Cardiac muscle cell (in vitro differentiated cells and primary cell): Measurements from ENCODE around the gene TMEM218. TPM values are rescaled to one million over a fixed set of nuclear protein-coding genes. Genes with fewer than 3 reads are reported as not detected.
"Not testable (repeated sequence)": the region's sequence is repeated elsewhere in the genome, so short reads cannot be mapped to it uniquely, and the experiment has no call there.

ENCODE experiments used
- DNase-seq, 2 donors: peaks; one replicate each; pipeline versions ENCODE4 v3.0.0 to v3.0.0-alpha.2; 2010 to 2017; ENCODE audit warnings: low read depth in 1 of 2, low spot score in 1 of 2
- H3K27ac ChIP-seq: fragments of 200-600 bp; sonication (generic); 2 replicates; pipeline ENCODE4 v1.5.1; 2016
- H3K27me3 ChIP-seq: fragments of 200-600 bp; sonication (generic); 2 replicates; pipeline ENCODE4 v1.6.0; 2016; ENCODE audit warnings: control low read depth
- H3K36me3 ChIP-seq: fragments of 200-600 bp; sonication (generic); 2 replicates; pipeline ENCODE4 v1.5.1; 2016; ENCODE audit warnings: control low read depth
- H3K4me1 ChIP-seq: fragments of 200-600 bp; sonication (generic); 2 replicates; pipeline ENCODE4 v1.8.1; 2017; ENCODE audit warnings: low read depth, mild to moderate bottlenecking, mixed run types
- H3K4me3 ChIP-seq: fragments of 200-600 bp; sonication (generic); 2 replicates; pipeline ENCODE4 v1.5.1; 2016; ENCODE audit warnings: mild to moderate bottlenecking
- H3K9me3 ChIP-seq: fragments of 200-600 bp; sonication (generic); 2 replicates; pipeline ENCODE4 v1.5.1; 2017; ENCODE audit warnings: low read depth, mild to moderate bottlenecking, control low read depth
- CTCF ChIP-seq: IDR thresholded peaks from 2 replicates; pipeline ENCODE4 v1.5.1; 2012; ENCODE audit warnings: low read depth, mild to moderate bottlenecking, low read length
- polyA plus RNA-seq: library from polyadenylated mRNA; unstranded; fragments of >200 nt; fragmentation: Nextera tagmentation; extraction: Ambion mirVana; gene quantifications from 2 replicates; pipeline ENCODE4 v1.2.1, GENCODE V29; 2016
- total RNA-seq: library from RNA; depleted of rRNA; stranded (reverse); fragments of >200 nt; gene quantifications from 2 replicates; pipeline ENCODE4 v1.2.3, GENCODE V29; 2016

TMEM218 gene
- total and polyA plus RNA-seq, 2 experiments from 2014 or later, result 21.3 to 33.8 TPM

DNA sequence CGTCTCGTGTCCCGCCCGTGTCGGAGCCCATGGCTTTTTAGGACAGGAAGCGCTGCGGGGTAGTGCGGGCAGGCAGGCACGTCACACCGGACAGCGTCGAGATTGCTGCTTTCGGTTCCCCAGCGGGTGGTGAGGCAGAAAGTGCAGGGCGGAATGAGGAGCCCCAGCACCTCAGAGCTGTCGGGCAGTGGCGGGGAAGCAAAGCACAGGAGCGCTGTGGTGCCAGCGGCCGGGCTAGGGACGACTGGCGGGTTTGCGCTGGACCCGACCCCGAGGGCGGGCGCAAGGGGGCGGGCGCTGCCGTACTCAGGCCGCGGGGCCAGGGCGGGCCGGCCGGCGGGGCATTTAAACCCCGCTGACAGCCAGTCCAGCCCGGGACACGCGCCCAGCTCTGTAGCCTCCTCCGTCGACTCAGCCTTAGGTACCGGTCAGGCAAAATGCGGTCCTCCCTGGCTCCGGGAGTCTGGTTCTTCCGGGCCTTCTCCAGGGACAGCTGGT lies 48.4 kb downstream of the TMEM218 start, which contains the start of gene SLC37A2:
TSS of gene SLC37A2 (plus strand) at position 375 of the 498 bp plus-strand sequence. CDS start at position 438, 63 bp downstream.
- peak; percentile 18 for TF ChIP-seq CTCF
- Histone ChIP-seq H3K4me3 (peak within 1 kb of the TSS; percentile 41), H3K27me3 (peaks cover 65% of the 10 kb centered on the region), H3K4me1 (no peaks in the 10 kb centered on the region), H3K27ac (no peak within 1 kb of the TSS), H3K36me3 (no peaks in the 10 kb centered on the region), H3K9me3 (no peaks in the 10 kb centered on the region)
- peak; percentile 68 to 83 for DNase-seq

GRCh38 chr11:125062218-125062930 lies 49.1 kb downstream of the TMEM218 start:
- no peaks in the 10 kb centered on the region for H3K36me3 ChIP-seq
- peak in 1 of 2 donors; percentile 11 for DNase-seq
- H3K27ac ChIP-seq, result no peak overlapping the region
- no peaks in the 10 kb centered on the region for H3K4me1 ChIP-seq
- no peak for TF ChIP-seq CTCF
- H3K27me3 ChIP-seq, result peaks cover 65% of the 10 kb centered on the region
- H3K4me3 ChIP-seq, result peak overlapping the region; percentile 41
- no peaks in the 10 kb centered on the region for H3K9me3 ChIP-seq

- Histone ChIP-seq H3K27ac (no peak overlapping the region), H3K4me3 (no peak overlapping the region), H3K9me3 (no peaks in the 10 kb centered on the region), H3K36me3 (no peaks in the 10 kb centered on the region), H3K4me1 (no peaks in the 10 kb centered on the region), H3K27me3 (peaks cover 65% of the 10 kb centered on the region)
- no peak for TF ChIP-seq CTCF
- no peak for DNase-seq
These were observed 50.1 kb downstream of the TMEM218 start for GRCh38 chr11:125061281-125061680.

GRCh38 chr11:125057693-125058016 lies 53.8 kb downstream of the TMEM218 start:
- no peak for DNase-seq
- H3K36me3 ChIP-seq, result no peaks in the 10 kb centered on the region
- H3K9me3 ChIP-seq, result no peaks in the 10 kb centered on the region
- no peaks in the 10 kb centered on the region for H3K4me1 ChIP-seq
- H3K27me3 ChIP-seq, result peaks cover 28% of the 10 kb centered on the region
- no peak overlapping the region for H3K27ac ChIP-seq
- no peak overlapping the region for H3K4me3 ChIP-seq
- TF ChIP-seq CTCF, result no peak

- Histone ChIP-seq H3K36me3 (no peaks in the 10 kb centered on the region), H3K27me3 (peaks cover 23% of the 10 kb centered on the region), H3K27ac (no peak overlapping the region), H3K9me3 (no peaks in the 10 kb centered on the region), H3K4me3 (no peak overlapping the region), H3K4me1 (no peaks in the 10 kb centered on the region)
- no peak for TF ChIP-seq CTCF
- DNase-seq, result no peak
These were observed 54.3 kb downstream of the TMEM218 start for GRCh38 chr11:125056931-125057692.

GRCh38 chr11:125056111-125056510 lies 55.3 kb downstream of the TMEM218 start:
- not testable (repeated sequence) for H3K9me3 ChIP-seq, H3K4me1 ChIP-seq, DNase-seq, H3K4me3 ChIP-seq, H3K27ac ChIP-seq, H3K36me3 ChIP-seq
- H3K27me3 ChIP-seq, result peaks cover 13% of the 10 kb centered on the region
